ENCODE measurements around the gene ERCC4. TPM values are rescaled to one million over a fixed set of nuclear protein-coding genes. Genes with fewer than 3 reads are reported as not detected.
"Not testable (repeated sequence)": the region's sequence is repeated elsewhere in the genome, so short reads cannot be mapped to it uniquely, and the experiment has no call there.

Gene ERCC4
- total RNA-seq, 2 experiments from 2014 or later: 11.5 to 13.9 TPM

GRCh38 chr16:13897806-13898205 lies 22.1 kb upstream of the ERCC4 start:
- Mint-ChIP-seq H3K4me1 (no peaks in the 10 kb centered on the region), H3K27ac (no peak overlapping the region), H3K9me3 (ENCODE audit: low read depth) (peaks cover 2% of the 10 kb centered on the region), H3K27me3 (peaks cover 6% of the 10 kb centered on the region), H3K4me3 (no peak overlapping the region), H3K36me3 (ENCODE audit: low read depth) (no peaks in the 10 kb centered on the region)
- ChIA-PET CTCF (no interaction called here), POLR2A (no interaction called here)
- DNase-seq (no peak), ATAC-seq (no peak)
- intact Hi-C loops (cut with DNase I, micrococcal nuclease): no loop called here

GRCh38 chr16:13898233-13898632 lies 21.7 kb upstream of the ERCC4 start:
- Mint-ChIP-seq H3K27me3 (peaks cover 9% of the 10 kb centered on the region), H3K4me3 (no peak overlapping the region), H3K4me1 (no peaks in the 10 kb centered on the region), H3K27ac (no peak overlapping the region), H3K9me3 (ENCODE audit: low read depth) (peaks cover 2% of the 10 kb centered on the region), H3K36me3 (ENCODE audit: low read depth) (no peaks in the 10 kb centered on the region)
- CTCF ChIA-PET: no interaction called here
- POLR2A ChIA-PET: no interaction called here
- no peak for DNase-seq
- no peak for ATAC-seq
- intact Hi-C loops (cut with DNase I, micrococcal nuclease): no loop called here

GRCh38 chr16:13902052-13902451 lies 17.9 kb upstream of the ERCC4 start:
- H3K36me3 Mint-ChIP-seq (ENCODE audit: low read depth): no peaks in the 10 kb centered on the region
- no peak for ATAC-seq
- POLR2A ChIA-PET: no interaction called here

GRCh38 chr16:13902677-13903076 lies 17.3 kb upstream of the ERCC4 start:
- Mint-ChIP-seq H3K36me3 (ENCODE audit: low read depth) (no peaks in the 10 kb centered on the region), H3K27ac (no peak overlapping the region), H3K27me3 (peaks cover 24% of the 10 kb centered on the region), H3K4me3 (no peak overlapping the region), H3K4me1 (no peaks in the 10 kb centered on the region), H3K9me3 (ENCODE audit: low read depth) (peaks cover 2% of the 10 kb centered on the region)
- DNase-seq (no peak), ATAC-seq (no peak)
- intact Hi-C loops (cut with DNase I, micrococcal nuclease): no loop called here
- ChIA-PET POLR2A (no interaction called here), CTCF (interaction anchor here (0.6 to 2.0 kb wide), 4 partner anchors 13 to 44 kb away, joined by 3 to 20 read pairs (median 6); partner anchors contain the start of gene ERCC4)

More at GRCh38 chr16:13902052-13902451, 17.9 kb upstream of the ERCC4 start:
- DNase-seq: no peak
- H3K4me1 Mint-ChIP-seq: no peaks in the 10 kb centered on the region
- H3K4me3 Mint-ChIP-seq: no peak overlapping the region
- intact Hi-C loops (cut with DNase I, micrococcal nuclease): no loop called here
- H3K27ac Mint-ChIP-seq: no peak overlapping the region
- H3K27me3 Mint-ChIP-seq: peaks cover 26% of the 10 kb centered on the region
- CTCF ChIA-PET: interaction anchor here (0.6 to 2.0 kb wide), 6 partner anchors 14 to 44 kb away, joined by 3 to 20 read pairs (median 6); partner anchors contain the start of gene ERCC4
- peaks cover 2% of the 10 kb centered on the region for H3K9me3 Mint-ChIP-seq (ENCODE audit: low read depth)

GRCh38 chr16:13904179-13904691 lies 15.7 kb upstream of the ERCC4 start:
- POLR2A ChIA-PET: interaction anchor here (0.7 kb wide), 1 partner anchor 12 kb away, joined by 3 read pairs; no protein-coding TSS in a partner anchor
- CTCF ChIA-PET: interaction anchor here (1.9 kb wide), 1 partner anchor 16 kb away, joined by 9 read pairs; the partner anchor contains the start of gene ERCC4
- H3K4me1 Mint-ChIP-seq: no peaks in the 10 kb centered on the region
- no peak overlapping the region for H3K27ac Mint-ChIP-seq
- no peak for DNase-seq
- intact Hi-C loops (cut with DNase I, micrococcal nuclease): no loop called here
- peaks cover 30% of the 10 kb centered on the region for H3K27me3 Mint-ChIP-seq
- H3K9me3 Mint-ChIP-seq (ENCODE audit: low read depth): peaks cover 2% of the 10 kb centered on the region
- no peak for ATAC-seq
- no peak overlapping the region for H3K4me3 Mint-ChIP-seq
- H3K36me3 Mint-ChIP-seq (ENCODE audit: low read depth): no peaks in the 10 kb centered on the region

- CTCF ChIA-PET: interaction anchor here (1.9 kb wide), 1 partner anchor 15 kb away, joined by 9 read pairs; the partner anchor contains the start of gene ERCC4
- H3K9me3 Mint-ChIP-seq (ENCODE audit: low read depth); POLR2A ChIA-PET; H3K4me3 Mint-ChIP-seq; H3K27ac Mint-ChIP-seq; H3K36me3 Mint-ChIP-seq (ENCODE audit: low read depth); H3K4me1 Mint-ChIP-seq; ATAC-seq; intact Hi-C loops (cut with DNase I, micrococcal nuclease): not testable (repeated sequence)
- DNase-seq: peak; percentile 51
- H3K27me3 Mint-ChIP-seq: peaks cover 33% of the 10 kb centered on the region
Measured at GRCh38 chr16:13904822-13905221, 15.1 kb upstream of the ERCC4 start.

- Mint-ChIP-seq H3K36me3 (ENCODE audit: low read depth) (no peaks in the 10 kb centered on the region), H3K27ac (no peak overlapping the region), H3K9me3 (ENCODE audit: low read depth) (no peaks in the 10 kb centered on the region), H3K4me3 (no peak overlapping the region), H3K4me1 (no peaks in the 10 kb centered on the region), H3K27me3 (peaks cover 33% of the 10 kb centered on the region)
- POLR2A ChIA-PET: no interaction called here
- no peak for DNase-seq
- intact Hi-C loops (cut with DNase I, micrococcal nuclease): no loop called here
- CTCF ChIA-PET: interaction anchor here (0.6 to 1.4 kb wide), 5 partner anchors 10 to 378 kb away, joined by 3 to 8 read pairs (median 4); no protein-coding TSS in a partner anchor
- ATAC-seq: no peak
Measured at GRCh38 chr16:13906168-13907089, 13.5 kb upstream of the ERCC4 start.

GRCh38 chr16:13907431-13907830 lies 12.5 kb upstream of the ERCC4 start:
- intact Hi-C loops (cut with DNase I, micrococcal nuclease): no loop called here

GRCh38 chr16:13909069-13909468 lies 10.9 kb upstream of the ERCC4 start:
- H3K4me3 Mint-ChIP-seq: no peak overlapping the region
- intact Hi-C loops (cut with DNase I, micrococcal nuclease): no loop called here
- H3K27me3 Mint-ChIP-seq: peaks cover 27% of the 10 kb centered on the region
- H3K27ac Mint-ChIP-seq: no peak overlapping the region
- ATAC-seq (no peak), DNase-seq (no peak)
- CTCF ChIA-PET: interaction anchor here (2.4 kb wide), 1 partner anchor 11 kb away, joined by 11 read pairs; the partner anchor contains the start of gene ERCC4
- no peaks in the 10 kb centered on the region for H3K36me3 Mint-ChIP-seq (ENCODE audit: low read depth)
- POLR2A ChIA-PET: no interaction called here
- peaks cover 4% of the 10 kb centered on the region for H3K9me3 Mint-ChIP-seq (ENCODE audit: low read depth)
- no peaks in the 10 kb centered on the region for H3K4me1 Mint-ChIP-seq

More at GRCh38 chr16:13907431-13907830, 12.5 kb upstream of the ERCC4 start:
- ATAC-seq (no peak), DNase-seq (no peak)
- Mint-ChIP-seq H3K4me1 (no peaks in the 10 kb centered on the region), H3K9me3 (ENCODE audit: low read depth) (peaks cover 4% of the 10 kb centered on the region), H3K27ac (no peak overlapping the region), H3K36me3 (ENCODE audit: low read depth) (no peaks in the 10 kb centered on the region), H3K27me3 (peaks cover 33% of the 10 kb centered on the region), H3K4me3 (no peak overlapping the region)
- POLR2A ChIA-PET: no interaction called here
- CTCF ChIA-PET: interaction anchor here (1.0 to 2.4 kb wide), 3 partner anchors 9 to 13 kb away, joined by 4 to 11 read pairs (median 8); partner anchors contain the start of gene ERCC4

- peaks cover 4% of the 10 kb centered on the region for H3K9me3 Mint-ChIP-seq (ENCODE audit: low read depth)
- H3K4me3 Mint-ChIP-seq: no peak overlapping the region
- DNase-seq (no peak), ATAC-seq (no peak)
- POLR2A ChIA-PET: no interaction called here
- CTCF ChIA-PET: interaction anchor here (2.4 kb wide), 1 partner anchor 10 kb away, joined by 13 read pairs; the partner anchor contains the start of gene ERCC4
- peaks cover 26% of the 10 kb centered on the region for H3K27me3 Mint-ChIP-seq
- H3K27ac Mint-ChIP-seq: no peak overlapping the region
- H3K36me3 Mint-ChIP-seq (ENCODE audit: low read depth): no peaks in the 10 kb centered on the region
- intact Hi-C loops (cut with DNase I, micrococcal nuclease): no loop called here
- H3K4me1 Mint-ChIP-seq: no peaks in the 10 kb centered on the region
Measured at GRCh38 chr16:13909872-13910303, 10.1 kb upstream of the ERCC4 start.

- H3K4me1 Mint-ChIP-seq: no peaks in the 10 kb centered on the region
- intact Hi-C loops (cut with DNase I, micrococcal nuclease): no loop called here
- H3K27ac Mint-ChIP-seq: no peak overlapping the region
- DNase-seq (no peak), ATAC-seq (no peak)
- ChIA-PET CTCF (interaction anchor here (0.9 to 2.4 kb wide), 3 partner anchors 8 to 48 kb away, joined by 4 to 13 read pairs (median 5); partner anchors contain the start of gene ERCC4), POLR2A (no interaction called here)
- peaks cover 4% of the 10 kb centered on the region for H3K9me3 Mint-ChIP-seq (ENCODE audit: low read depth)
- no peaks in the 10 kb centered on the region for H3K36me3 Mint-ChIP-seq (ENCODE audit: low read depth)
- peaks cover 18% of the 10 kb centered on the region for H3K27me3 Mint-ChIP-seq
- no peak overlapping the region for H3K4me3 Mint-ChIP-seq
Measured at GRCh38 chr16:13911306-13911705, 8.6 kb upstream of the ERCC4 start.

Measured in activated CD4-positive, alpha-beta T cell treated with anti-CD3 and anti-CD28 coated beads for 36 hours (primary cell).